ENCODE data around the gene PTGES3L. TPM values are rescaled to one million over a fixed set of nuclear protein-coding genes. Genes with fewer than 3 reads are reported as not detected.

Gene PTGES3L
- total and polyA plus RNA-seq, 2 of the 13 experiments (the other 11 are each of a cell fraction or from before 2014, with no cell fraction given) = 1.2 to 2.9 TPM

- TF ChIP-seq ZNF232 (CRISPR knock-in tag; IDR thresholded peaks at IDR 0.05; ENCODE audit: borderline replicate concordance) (peak; percentile 84; the same call in 1 of the 2 replicates), ZNF382 (CRISPR knock-in tag; IDR thresholded peaks at IDR 0.05; ENCODE audit: borderline replicate concordance) (no peak), MTF2 (CRISPR knock-in tag; IDR thresholded peaks at IDR 0.05; ENCODE audit: borderline replicate concordance) (peak; percentile 3; the same call in 1 of the 2 replicates), KDM1A (CRISPR knock-in tag; IDR thresholded peaks at IDR 0.05) (no peak), PCBP1 (IDR thresholded peaks at IDR 0.05; ENCODE audit: borderline replicate concordance, low read depth, low read length) (no peak), IKZF4 (CRISPR knock-in tag; IDR thresholded peaks at IDR 0.05; ENCODE audit: borderline replicate concordance, low read depth, not compliant biosample characterization) (peak; percentile 27), AHDC1 (CRISPR knock-in tag; IDR thresholded peaks at IDR 0.05; ENCODE audit: borderline replicate concordance) (0 out of 2 replicates have a peak, but pooled peaks have one; percentile 39), ZNF776 (CRISPR knock-in tag; IDR thresholded peaks at IDR 0.05) (0 out of 2 replicates have a peak, but pooled peaks have one; percentile 76), DBP (CRISPR knock-in tag; IDR thresholded peaks at IDR 0.05; ENCODE audit: not compliant biosample characterization) (no peak), PRPF4 (IDR thresholded peaks at IDR 0.05; ENCODE audit: low read depth, low read length, poor library complexity, severe bottlenecking) (peak; percentile 40), ZBTB34 (CRISPR knock-in tag; IDR thresholded peaks at IDR 0.05) (0 out of 2 replicates have a peak, but pooled peaks have one; percentile 43), HDAC1 (CRISPR knock-in tag; IDR thresholded peaks at IDR 0.05) (peak; percentile 72; the same call in 1 of the 2 replicates), ZNF605 (CRISPR knock-in tag; IDR thresholded peaks at IDR 0.05) (peak; percentile 64; the same call in 1 of the 2 replicates), ZNF34 (CRISPR knock-in tag; IDR thresholded peaks at IDR 0.05; ENCODE audit: borderline replicate concordance) (no peak), SNAPC2 (CRISPR knock-in tag; IDR thresholded peaks at IDR 0.05) (0 out of 2 replicates have a peak, but pooled peaks have one; percentile 57), SRSF4 (IDR thresholded peaks at IDR 0.05; ENCODE audit: low read depth, low read length, poor library complexity, severe bottlenecking) (no peak), ZFX (CRISPR knock-in tag; IDR thresholded peaks at IDR 0.05; ENCODE audit: low read depth) (no peak; the same call in 1 of the 2 replicates), CEBPG (CRISPR knock-in tag; IDR thresholded peaks at IDR 0.05) (no peak), ZNF556 (CRISPR knock-in tag; IDR thresholded peaks at IDR 0.05; ENCODE audit: borderline replicate concordance) (no peak; the same call in 1 of the 2 replicates), ZFP37 (CRISPR knock-in tag; IDR thresholded peaks at IDR 0.05; ENCODE audit: borderline replicate concordance) (peak; percentile 67; the same call in 1 of the 2 replicates), ZNF264 (CRISPR knock-in tag; IDR thresholded peaks at IDR 0.05) (0 out of 2 replicates have a peak, but pooled peaks have one; percentile 64)
Observed at GRCh38 chr17:42979511-42980273, at the start of gene PTGES3L (continued).

All from HepG2 (cell line).